AG08396 (cell line): Measurements from ENCODE around the gene YAP1.

ENCODE experiments used
- DNase-seq: peaks from one replicate; pipeline ENCODE4 v3.0.0; 2012; ENCODE audit warnings: low spot score, mixed read lengths

YAP1 gene

DNA sequence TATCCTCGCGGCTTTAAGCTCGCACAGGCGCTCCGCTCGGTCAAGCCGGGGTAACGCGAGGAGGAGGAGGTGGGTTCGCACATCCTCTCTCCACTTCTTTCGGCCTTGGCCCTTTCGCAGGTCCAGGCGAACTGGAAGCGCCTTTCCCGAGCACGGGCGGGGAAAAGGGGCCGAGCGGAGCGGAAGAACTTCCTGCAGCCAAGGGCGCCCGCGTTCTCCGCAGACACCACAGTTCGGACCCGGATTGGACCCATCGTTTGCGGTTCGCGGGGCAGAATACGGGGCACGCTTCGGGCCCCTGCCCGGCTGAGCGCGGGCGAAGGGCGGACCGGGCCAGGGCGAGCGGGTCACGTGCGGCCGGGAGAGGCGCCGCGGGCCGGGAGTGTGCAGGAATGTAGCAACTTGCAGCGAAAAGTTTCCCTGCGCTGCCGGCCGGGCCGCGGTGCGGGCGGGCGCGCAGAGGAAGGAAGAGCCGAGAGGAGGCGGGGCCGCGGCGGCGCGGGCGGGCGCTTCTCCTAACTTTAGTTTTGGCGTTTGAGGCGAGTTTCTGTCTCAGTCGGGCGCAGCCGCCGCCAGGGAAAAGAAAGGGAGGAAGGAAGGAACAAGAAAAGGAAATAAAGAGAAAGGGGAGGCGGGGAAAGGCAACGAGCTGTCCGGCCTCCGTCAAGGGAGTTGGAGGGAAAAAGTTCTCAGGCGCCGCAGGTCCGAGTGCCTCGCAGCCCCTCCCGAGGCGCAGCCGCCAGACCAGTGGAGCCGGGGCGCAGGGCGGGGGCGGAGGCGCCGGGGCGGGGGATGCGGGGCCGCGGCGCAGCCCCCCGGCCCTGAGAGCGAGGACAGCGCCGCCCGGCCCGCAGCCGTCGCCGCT lies at the start of gene YAP1:
YAP1 (plus strand) TSS at position 552 of the 865 bp plus-strand sequence. CDS start 402 bp downstream, outside the sequence.
- peak; percentile 92 for DNase-seq

DNA sequence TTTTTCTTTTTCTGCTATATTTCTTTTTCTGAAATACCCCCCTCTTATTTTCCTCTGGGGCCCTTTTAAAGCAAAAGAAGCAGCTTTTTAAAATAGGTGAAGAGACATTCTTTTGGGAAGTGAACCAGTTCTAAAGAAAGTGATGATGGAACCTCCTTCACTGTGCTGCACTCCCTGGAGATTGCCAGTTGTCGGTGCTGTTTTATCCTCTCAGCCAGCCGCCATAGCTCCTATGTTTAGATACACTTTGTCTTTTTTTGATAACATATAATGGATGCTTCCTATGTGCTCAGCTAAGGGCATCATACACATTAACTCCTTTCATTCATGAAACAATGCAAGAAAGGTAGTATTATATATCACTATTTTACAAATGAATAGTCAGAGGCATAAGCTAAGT lies 49.0 kb upstream of the YAP1 start:
- DNase-seq, result no peak

DNA sequence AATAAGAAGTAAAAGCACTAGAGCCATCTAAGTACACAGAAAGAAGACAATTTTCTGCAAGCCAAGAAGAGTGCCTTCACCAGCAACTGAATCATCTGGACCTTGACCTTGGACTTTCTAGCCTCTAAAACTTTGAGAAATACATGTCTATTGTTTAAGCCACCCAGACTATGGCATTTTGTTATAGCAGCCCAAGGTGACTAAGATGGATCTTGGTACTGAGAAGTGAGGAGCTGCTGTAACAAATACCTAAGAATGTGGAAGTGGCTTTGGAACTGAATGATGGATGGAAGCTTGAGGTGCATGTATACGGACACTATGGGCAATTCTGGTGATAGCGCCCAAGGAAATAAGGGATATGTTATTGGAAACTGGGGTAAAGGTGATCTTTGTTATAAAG lies 48.1 kb upstream of the YAP1 start:
- DNase-seq, result no peak

DNA sequence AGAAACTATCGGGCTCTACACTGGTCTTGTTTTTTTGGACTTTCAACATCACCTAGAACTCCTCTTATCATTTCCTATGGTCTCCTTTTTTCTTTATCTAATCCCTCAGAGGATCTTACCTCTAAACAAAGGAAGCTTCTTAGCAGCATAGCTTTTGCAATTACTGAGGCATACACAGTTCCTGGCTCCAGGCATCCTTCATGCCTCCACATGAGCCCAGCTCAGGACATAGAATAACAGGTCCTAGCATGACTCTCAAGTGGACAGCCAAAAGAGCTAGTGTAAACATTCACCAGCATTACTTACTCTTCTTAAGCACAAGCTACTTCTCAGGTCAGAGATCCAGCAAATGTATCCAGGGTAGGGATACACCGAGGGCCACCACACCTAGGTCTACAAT lies 45.9 kb upstream of the YAP1 start:
- no peak for DNase-seq

DNA sequence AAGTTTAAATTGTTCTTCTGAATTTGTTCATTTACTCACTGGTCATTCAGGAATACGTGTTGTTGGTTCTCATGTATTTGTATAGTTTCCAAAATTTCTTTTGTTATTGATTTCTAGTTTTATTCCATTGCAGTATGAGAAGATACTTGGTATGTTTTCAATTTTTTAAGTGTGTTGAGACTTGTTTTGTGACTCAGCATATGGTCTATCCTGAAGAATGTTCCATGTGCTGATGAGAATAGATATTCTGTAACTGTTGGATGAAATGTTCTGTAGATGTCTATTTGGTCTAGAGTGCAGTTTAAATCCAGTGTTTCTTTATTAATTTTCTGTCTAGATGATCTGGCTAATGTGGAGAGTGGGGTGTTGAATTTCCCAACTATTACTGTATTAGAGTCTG lies 39.5 kb upstream of the YAP1 start:
- no peak for DNase-seq

DNA sequence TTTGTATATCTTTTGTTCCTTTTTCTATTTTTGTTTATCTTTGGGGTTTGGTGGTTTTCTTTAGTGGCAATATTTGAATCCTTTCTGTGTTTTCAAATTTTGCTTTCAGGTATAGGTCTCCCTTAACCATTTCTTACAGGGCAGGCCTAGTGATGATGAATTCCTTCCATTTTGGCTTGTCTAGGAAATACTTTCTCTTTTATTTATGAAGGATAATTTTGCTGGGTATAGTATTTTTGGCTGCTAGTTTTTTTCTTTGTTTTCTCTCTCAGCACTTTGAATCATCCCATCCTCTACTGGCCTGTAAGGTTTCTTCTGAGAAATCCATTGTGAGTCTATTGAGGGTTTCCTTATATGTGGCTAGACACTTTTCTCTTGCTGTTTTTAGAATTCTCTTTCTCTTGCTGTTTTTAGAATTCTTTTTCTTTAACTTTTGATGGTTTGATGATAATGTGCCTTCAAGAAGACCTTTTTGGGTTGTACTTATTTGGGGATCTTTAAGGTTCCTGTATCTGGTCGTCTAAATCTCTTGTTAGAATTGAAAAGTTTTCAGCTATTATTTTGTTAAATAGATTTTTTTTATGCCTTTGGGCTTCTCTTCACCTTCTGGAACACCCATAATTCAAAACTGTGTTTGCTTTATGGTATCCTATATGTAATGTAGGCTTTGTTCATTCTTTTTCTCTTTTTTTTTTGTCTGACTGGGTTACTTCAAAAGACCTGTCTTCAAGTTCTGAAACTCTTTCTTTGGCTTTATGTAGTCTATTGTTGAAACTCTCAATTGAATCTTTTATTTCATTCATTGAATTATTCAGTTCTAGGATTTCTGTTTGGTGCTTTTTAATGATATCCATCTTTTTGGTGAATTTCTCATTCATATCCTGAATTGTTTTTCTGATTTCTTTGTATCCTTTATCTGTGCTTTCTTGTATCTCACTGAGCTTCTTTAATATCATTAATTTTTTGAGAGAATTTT lies 38.5 kb upstream of the YAP1 start:
- DNase-seq, result no peak

DNA sequence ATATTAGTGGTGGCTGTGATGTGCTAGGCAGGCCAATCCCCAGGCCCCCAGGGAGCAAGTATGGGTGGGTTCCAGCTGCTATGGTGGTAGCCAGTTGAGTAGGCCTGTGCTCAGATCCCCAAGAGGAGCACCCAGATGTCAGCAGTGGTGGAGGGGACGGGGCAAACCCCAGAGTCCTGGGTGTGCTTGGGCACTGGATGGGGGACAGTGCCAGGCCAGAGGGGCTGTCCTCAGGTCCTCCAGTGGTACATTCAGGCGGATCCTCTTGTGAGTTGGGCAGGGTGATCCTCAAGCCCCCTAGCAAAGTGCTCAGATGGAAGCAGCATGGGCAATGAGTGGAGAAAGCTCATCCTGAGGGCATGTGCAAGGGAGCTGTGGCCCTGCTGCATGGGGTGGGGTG lies 37.0 kb upstream of the YAP1 start:
- DNase-seq, result no peak

DNA sequence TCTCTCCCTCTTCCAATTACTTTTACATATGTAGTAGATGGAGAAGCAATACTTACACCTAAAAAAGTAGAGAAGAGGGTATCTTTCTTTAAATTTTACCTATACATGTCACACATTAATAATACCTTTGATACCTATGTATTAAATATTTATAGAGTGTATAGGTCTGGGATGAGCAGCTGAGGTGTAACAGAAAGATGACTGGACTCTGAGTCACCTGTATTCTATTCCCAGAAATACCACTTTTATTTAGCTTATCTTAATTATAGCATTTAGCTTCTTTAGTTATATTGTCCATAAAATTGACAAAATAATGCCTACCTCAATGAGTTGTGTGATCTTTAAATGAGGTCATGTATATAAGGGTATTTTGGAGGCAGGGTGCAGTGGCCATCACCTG lies 30.6 kb upstream of the YAP1 start:
- no peak for DNase-seq

DNA sequence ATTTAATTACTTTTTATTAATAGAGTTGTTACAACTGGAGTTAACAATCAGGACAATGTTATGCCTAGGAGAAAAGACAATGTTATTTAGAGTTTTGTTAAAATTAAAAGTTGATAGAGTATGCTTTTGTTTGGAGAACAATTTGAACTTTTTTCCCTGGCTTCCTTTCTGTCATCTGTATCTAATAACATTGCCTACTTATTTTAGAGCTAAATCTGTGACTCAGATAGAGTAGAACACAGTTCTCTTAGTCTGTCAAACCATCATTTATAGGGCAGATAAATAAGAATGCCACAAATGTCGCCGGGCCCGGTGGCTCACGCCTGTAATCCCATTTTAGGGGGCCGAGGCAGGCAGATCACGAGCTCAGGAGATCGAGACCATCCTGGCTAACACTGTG lies 28.9 kb upstream of the YAP1 start:
- no peak for DNase-seq

DNA sequence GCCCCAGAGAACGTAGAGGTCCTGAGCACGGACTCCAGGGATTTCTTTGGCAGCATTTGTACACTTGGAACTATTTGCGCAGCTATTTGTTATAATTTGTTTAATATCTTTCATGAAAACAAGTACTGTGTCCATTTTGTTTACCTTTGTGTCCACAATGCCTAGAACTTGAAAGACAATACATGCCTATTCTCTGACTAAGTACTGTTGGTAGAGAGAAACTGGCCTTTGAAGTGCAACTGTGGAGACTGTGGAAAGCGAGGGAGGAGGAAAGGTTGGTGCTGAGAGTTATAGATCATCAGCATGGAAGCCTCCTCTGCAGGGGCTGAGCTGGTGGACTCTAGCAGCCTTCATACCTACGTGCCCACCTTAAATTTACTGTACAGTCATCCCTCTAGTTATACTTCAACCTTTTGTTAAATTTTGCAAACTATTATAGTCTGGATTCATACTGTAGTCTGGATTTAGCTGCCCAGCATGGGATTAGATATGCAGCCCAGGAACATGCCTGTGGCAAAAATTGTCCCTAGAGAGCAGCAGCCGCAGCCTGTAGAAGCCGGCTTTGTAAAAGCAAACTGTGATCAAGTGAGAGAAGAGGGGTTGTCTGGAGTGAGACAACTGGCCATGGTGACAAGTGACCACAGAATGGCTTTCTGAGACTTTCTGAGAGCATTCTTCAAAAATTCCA lies 24.2 kb upstream of the YAP1 start:
- no peak for DNase-seq

DNA sequence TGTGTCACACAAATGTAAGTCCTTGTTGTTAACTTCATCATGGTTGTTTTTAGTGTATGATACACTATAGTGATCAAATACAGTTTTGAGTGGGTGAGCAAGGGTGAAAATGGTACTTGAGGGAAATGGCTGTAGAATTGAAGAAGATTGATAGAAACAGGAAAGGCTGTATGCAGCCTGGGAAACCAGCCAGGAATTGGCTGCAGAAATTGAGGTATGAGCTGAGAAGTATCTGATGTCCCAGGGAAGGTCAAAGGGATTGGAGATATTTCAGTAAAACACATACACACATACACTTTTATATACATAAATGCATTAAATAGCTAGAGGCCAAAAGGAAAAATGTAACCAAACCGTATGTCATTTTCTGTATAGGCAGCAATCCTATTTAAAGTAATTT lies 13.1 kb upstream of the YAP1 start:
- DNase-seq, result no peak

DNA sequence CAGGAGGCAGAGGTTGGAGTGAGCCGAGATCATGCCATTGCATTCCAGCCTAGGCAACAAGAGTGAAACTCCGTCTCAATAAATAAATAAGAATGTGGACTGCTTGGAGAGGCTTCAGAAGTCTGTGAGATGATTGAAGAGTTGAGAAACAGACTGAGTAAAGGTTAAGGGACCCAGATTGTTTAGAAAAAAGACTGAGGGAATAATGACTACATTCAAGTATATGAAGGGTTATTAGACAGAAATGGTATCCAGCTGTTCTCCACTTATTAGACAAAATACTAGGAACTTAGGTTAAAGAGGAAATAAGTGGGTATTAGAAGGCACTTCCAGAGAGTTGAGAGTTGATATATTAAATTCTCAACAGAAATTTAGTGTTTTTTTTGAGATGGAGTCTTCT lies 10.5 kb upstream of the YAP1 start:
- no peak for DNase-seq

DNA sequence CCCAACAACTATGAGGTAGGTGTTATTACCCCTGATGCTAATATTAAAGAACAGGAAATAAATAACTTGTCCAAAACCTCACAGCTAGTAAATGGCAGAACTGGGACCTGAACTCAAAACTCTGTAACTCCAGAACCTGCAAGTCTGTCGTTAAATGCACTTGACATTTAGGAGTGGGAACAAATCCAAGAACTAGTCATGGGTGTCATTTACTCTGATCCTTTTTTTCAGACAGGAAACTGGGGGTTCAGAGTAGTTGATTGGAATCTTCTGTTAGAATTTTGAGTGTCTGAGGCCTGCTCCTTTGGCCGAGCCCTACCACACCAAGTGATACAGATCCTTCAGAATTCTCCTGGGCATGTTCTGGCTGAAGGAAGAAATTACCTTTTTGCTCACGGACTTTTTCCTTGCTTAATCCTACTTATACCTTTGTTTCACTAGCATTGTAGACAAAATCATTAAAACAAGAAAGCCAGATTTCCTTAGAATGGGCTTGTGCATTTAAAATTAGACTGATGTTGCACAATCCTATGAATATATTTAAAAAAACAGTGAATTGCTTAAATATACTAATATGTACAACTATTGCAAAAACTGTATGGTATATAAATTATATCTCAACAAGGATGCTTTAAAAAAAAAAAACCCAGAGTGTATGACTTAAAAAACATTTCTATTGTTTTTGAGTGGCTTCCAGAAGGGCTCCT lies 1.4 kb upstream of the YAP1 start:
- no peak for DNase-seq

DNA sequence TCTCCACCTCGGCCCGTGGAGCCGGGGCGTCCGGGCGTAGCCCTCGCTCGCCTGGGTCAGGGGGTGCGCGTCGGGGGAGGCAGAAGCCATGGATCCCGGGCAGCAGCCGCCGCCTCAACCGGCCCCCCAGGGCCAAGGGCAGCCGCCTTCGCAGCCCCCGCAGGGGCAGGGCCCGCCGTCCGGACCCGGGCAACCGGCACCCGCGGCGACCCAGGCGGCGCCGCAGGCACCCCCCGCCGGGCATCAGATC lies 439 bp downstream of the YAP1 start:
- DNase-seq, result no peak

DNA sequence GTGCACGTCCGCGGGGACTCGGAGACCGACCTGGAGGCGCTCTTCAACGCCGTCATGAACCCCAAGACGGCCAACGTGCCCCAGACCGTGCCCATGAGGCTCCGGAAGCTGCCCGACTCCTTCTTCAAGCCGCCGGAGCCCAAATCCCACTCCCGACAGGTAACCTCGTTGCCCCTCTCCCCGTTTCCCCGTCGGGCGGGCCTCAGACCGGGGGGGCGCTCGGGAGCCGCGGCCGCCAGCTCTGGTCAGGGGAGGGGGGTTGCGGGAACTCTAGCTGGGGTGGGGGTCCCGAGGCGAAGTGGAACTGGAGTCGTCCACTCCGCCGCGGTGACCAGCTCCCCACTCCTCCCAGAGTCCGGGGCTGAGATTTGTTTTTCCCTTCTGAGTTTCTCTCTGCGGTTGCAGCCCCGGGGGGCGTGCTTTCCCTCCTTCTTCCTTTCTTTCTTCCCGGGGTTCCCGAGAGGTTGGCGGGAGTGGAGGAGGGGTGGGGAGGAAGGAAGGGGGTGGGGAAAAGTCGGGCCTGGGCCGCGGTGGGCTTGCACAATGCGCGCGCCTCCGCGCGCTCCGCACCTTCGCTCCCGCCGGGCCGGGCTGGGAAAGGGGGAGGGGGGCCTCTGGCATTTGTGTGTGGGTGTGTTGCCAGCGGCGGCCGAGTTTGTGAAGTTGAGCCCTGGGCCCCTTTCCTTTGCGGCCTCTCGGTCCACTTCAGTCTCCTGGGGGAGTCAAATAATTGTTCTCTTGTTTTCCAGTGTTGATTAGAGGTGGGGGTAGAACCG lies 952 bp downstream of the YAP1 start:
- DNase-seq, result peak; percentile 84

DNA sequence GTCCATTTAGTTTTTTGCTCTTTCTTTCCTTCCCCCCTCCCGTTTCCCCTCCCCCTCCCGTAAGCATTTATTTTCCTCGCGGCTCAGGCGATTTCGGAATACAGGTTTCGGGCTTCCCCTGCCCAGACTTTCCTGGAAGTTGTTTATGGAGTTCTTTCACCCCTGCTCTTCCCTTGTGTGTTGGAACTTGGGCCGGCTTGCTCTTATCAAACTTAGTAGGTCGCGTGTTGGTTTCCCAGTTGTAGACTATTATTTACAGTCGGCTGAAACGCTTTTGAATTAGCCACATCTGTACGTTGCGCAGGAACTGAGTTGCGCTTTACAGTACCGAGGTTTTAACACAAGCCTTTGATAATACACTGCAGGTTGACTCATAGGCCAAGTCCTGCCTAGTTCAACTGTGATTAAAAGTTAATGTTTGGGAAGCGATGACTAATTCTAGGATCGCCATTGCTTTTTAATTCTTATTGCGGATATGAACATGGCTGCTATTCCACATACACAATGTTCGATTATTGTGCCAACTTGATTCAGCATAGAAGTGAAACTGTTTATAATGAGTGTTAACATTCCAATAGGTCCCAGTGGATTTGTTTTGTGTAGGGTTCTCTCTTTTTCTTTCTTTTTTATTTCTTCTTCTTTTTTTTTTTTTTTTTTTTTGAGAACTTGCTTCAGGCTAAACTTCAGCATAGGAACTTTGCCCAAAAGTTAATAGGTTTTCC lies 1.7 kb downstream of the YAP1 start:
- peak; percentile 78 for DNase-seq

DNA sequence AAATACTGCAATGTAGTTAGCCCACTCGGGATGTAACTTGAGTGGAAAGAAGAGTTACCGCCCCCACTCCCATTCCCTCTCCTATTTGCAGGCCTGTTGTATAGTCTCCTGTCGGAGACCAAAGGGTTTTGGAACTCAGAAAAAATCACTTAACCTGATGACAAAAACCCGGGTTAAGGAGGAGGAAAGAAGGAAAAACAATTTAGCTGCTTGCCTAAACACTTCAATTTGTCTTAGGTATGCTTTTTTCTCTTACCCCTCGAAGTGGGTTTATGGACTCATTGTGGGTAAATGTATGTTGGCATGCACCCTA lies 2.2 kb downstream of the YAP1 start:
- DNase-seq, result no peak

DNA sequence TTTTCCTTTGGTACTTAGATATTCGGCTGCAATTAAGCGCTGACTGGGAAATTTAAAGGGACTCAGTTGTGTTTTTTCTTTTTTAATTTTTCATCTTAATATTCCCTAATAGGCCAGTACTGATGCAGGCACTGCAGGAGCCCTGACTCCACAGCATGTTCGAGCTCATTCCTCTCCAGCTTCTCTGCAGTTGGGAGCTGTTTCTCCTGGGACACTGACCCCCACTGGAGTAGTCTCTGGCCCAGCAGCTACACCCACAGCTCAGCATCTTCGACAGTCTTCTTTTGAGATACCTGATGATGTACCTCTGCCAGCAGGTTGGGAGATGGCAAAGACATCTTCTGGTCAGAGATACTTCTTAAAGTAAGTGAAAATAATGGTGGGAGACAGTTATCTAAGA lies 3.8 kb downstream of the YAP1 start:
- DNase-seq, result no peak

DNA sequence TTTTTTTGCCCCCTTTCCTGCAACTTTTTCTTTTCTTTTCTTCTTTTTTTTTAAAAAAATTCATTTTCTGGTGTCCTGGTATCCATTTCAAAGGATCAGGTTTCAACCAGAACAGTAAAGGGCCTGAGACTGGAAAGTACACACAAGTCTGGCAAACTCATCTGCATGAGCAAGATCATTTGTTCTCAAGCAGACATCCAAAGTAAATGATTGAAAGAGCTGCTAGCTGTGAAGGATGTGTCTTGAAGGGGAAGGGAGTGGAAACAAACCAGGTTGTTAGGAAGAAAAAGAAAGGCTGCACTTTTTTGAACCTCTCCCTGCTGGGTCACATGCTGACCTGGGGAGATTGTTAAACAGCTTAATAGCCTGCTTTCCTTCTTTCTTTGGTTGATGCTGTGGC lies 5.3 kb downstream of the YAP1 start:
- peak; percentile 30 for DNase-seq

DNA sequence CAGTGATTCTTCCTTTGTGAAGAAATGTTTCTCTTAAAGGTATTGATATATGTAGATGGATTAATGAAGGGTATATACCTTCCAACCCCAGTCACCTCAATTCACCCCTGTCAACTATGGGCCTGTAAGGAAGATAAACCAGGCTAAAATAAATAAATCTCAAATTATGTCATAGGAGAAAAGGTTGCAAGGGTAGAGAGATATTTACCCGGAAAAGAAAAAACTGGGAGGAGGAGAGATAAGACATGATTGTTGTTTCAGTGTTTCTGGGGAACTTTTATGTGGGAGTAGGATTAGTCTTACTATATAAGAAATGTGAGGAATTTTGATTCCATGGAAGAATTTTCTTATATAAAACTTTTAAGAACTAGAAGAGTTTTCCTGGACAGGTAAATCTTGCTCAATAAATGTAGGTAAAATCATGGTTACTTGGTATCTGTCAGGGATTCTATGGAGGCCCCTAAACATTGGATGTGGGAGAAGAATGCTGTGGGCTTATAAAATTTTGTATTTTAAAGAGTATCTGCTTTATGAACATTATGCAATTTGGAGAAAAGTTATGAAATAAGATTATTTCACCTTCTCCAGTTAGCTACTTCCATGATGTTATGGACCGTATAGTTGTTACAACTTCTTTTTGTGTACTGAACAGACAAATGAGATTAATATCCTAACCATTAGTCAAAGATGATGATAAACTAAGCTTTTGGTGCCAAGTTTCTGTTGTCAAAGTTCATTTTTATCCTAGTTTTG lies 6.4 kb downstream of the YAP1 start:
- no peak for DNase-seq
